Ovary (tissue), 9 donors: ENCODE measurements around the gene EFCC1. TPM values are rescaled to one million over a fixed set of nuclear protein-coding genes. Genes with fewer than 3 reads are reported as not detected.

Experiments
- DNase-seq, 5 donors: peaks; one replicate each; pipeline ENCODE4 v3.0.0-alpha.2; 2019 to 2020
- H3K27ac ChIP-seq, 2 donors: fragments of 200-600 bp; one replicate each; pipeline versions ENCODE4 v1.5.1 to v1.8.0; 2019 to 2022
- H3K27me3 ChIP-seq: fragments of 200-600 bp; one replicate; pipeline ENCODE4 v1.8.0; 2022
- H3K36me3 ChIP-seq: fragments of 200-600 bp; sonication (generic); one replicate; pipeline ENCODE4 v1.5.1; 2019
- H3K4me1 ChIP-seq: one replicate; pipeline ENCODE4 v1.8.1; 2013; ENCODE audit warnings: mild to moderate bottlenecking, moderate library complexity; ENCODE audit not compliant: insufficient read depth
- H3K4me3 ChIP-seq: fragments of 200-600 bp; sonication (generic); one replicate; pipeline ENCODE4 v1.5.1; 2017
- H3K9me3 ChIP-seq, 2 donors: fragments of 200-600 bp in 1 of 2; sonication (generic) in 1 of 2; one replicate each; pipeline versions ENCODE4 v1.5.1 to v1.8.1; 2013 to 2019; ENCODE audit warnings: mild to moderate bottlenecking in 1 of 2, moderate library complexity in 1 of 2
- EP300 ChIP-seq: sonication (generic); formaldehyde crosslinking; IDR thresholded peaks from one replicate; pipeline ENCODE4 v1.6.1; 2017; ENCODE audit warnings: antibody characterized with exemption
- POLR2A ChIP-seq: fragments of 450-650 bp; IDR thresholded peaks from one replicate; pipeline ENCODE4 v1.6.1; 2017; ENCODE audit warnings: antibody characterized with exemption, mild to moderate bottlenecking, moderate library complexity
- WGBS, 3 donors: extraction: QIAGEN DNeasy Blood & Tissue Kit in 1 of 3; methylation state at CpG; one replicate each; pipeline versions ENCODE4 v1.1.5 to v1.1.7; 2013 to 2017; 5-methylcytosine and 5-hydroxymethylcytosine counted together
- intact Hi-C, 4 donors: fragments of 100-400 bp; cut with DNase I; formaldehyde crosslinking; loops; one replicate each; pipeline versions ENCODE4 v1.11.0 to v1.15.1; 2022 to 2023
- polyA plus RNA-seq, 2 donors: library from polyadenylated mRNA; stranded (reverse); fragments of 200-250 nt in 1 of 2; fragments of 350-450 nt in 1 of 2; fragmentation: Illumina TruSeq in 1 of 2; extraction: RNeasy Lipid Tissue Mini Kit (QIAGEN cat#74804) in 1 of 2; gene quantifications; one replicate each; pipeline ENCODE4 v1.2.3, GENCODE V29; 2013 to 2014
- total RNA-seq, 7 donors: library from RNA; depleted of rRNA in 2 of 7; stranded (reverse); fragments of >200 nt in 2 of 7; fragmentation: NEBNext Ultra II Directional in 3 of 7; extraction: Animal tissue kit (Norgen Biotek cat#: 25700) in 3 of 7; gene quantifications; one replicate each; pipeline versions ENCODE4 v1.1.0 to v1.2.4, GENCODE V29; 2016 to 2023
- TF ChIP-seq, protein P1 (sequence below), 3 donors: fragments of 450-650 bp in 2 of 3; fragments of 200-600 bp in 1 of 3; IDR thresholded peaks; one replicate each; pipeline versions ENCODE4 v1.5.1 to v1.8.0; 2016 to 2022; ENCODE audit warnings: antibody characterized with exemption in 3 of 3, mild to moderate bottlenecking in 1 of 3
- donor health status: DM: no; HTN: no; CAD: no; lungs with moderate emphysema.
- donor health status: DM: no; HTN: no; CAD: no.
- donor health status: Bipolar disorder and iron deficiency.
- donor health status: DM: yes; HTN: yes; CAD: no.
- donor health status: DM: no; HTN: no; CAD: no.
- donor health status: DM: yes; HTN: yes; CAD: no.

EFCC1 gene
- total and polyA plus RNA-seq, 9 donors, result 3.7 to 15.5 (median 7.8) TPM

DNA sequence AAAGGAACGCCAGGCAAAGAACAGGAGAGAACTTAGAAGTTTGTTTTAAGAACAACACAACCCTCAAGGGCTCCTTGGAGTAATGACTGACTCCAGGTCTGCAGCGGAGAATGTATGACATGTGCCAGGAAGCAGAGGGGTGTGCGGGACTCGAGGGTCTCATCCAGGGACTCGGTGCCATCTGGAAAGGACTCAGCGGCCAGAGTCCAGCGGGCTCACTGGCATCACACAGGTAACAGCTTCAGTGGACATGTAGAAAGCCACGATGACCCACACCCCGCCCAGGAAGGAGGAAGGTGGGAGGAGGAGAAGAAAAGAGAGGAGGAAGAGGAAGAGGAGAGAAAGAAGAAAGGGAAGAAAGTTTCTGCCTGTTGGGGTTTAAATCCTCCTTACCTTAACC is 80.9 kb downstream of the EFCC1 start:
- Histone ChIP-seq H3K4me3 (no peak overlapping the region), H3K27me3 (no peaks in the 10 kb centered on the region), H3K36me3 (no peaks in the 10 kb centered on the region), H3K27ac (no peak overlapping the region), H3K4me1 (peaks cover 9% of the 10 kb centered on the region), H3K9me3 (no peaks in the 10 kb centered on the region)
- intact Hi-C loops, result loop anchor here in 2 of 4 donors (5.0 to 10.0 kb wide), 2 partner anchors 97 to 110 kb away; no protein-coding TSS in a partner anchor
- DNase-seq, result no peak
- TF ChIP-seq POLR2A (no peak), EP300 (no peak)
- TF ChIP-seq, protein P1, sequence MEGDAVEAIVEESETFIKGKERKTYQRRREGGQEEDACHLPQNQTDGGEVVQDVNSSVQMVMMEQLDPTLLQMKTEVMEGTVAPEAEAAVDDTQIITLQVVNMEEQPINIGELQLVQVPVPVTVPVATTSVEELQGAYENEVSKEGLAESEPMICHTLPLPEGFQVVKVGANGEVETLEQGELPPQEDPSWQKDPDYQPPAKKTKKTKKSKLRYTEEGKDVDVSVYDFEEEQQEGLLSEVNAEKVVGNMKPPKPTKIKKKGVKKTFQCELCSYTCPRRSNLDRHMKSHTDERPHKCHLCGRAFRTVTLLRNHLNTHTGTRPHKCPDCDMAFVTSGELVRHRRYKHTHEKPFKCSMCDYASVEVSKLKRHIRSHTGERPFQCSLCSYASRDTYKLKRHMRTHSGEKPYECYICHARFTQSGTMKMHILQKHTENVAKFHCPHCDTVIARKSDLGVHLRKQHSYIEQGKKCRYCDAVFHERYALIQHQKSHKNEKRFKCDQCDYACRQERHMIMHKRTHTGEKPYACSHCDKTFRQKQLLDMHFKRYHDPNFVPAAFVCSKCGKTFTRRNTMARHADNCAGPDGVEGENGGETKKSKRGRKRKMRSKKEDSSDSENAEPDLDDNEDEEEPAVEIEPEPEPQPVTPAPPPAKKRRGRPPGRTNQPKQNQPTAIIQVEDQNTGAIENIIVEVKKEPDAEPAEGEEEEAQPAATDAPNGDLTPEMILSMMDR (IDR thresholded peaks at IDR 0.05), result no peak
- 65 to 70% (median 68%) methylated on average over 9 of the region's 9 CpGs for WGBS, 3 donors

DNA sequence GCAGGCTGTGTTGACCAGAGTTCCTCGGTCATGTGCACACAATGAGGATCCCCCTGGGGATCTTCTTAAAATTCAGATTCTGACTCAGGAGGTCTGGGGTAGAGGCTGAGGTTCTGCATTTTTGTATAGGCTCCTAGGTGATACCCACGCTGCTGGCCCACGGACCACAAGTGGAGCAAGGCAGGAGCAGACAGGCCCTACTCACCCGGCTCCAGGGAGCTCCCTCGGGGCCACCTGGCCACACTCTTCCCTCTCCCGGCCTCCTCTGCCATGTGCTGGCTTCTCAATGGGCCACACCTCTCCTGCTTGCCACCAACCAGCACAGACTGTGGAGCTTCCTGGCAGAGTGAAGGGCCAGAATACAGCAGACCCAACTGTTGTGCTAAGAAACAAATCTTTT is 83.4 kb downstream of the EFCC1 start:
- no peak for DNase-seq
- WGBS, 3 donors, result 88 to 95% (median 91%) methylated on average over 6 of the region's 6 CpGs
- H3K4me1 ChIP-seq, result peaks cover 6% of the 10 kb centered on the region
- H3K27ac ChIP-seq, result no peak overlapping the region
- H3K27me3 ChIP-seq, result no peaks in the 10 kb centered on the region
- no peaks in the 10 kb centered on the region for H3K9me3 ChIP-seq
- intact Hi-C loops, result loop anchor here in 2 of 4 donors (5.0 to 10.0 kb wide), 2 partner anchors 100 to 112 kb away; no protein-coding TSS in a partner anchor
- H3K4me3 ChIP-seq, result no peak overlapping the region
- no peak for TF ChIP-seq POLR2A
- TF ChIP-seq, protein P1 (IDR thresholded peaks at IDR 0.05), result no peak
- TF ChIP-seq EP300, result no peak
- H3K36me3 ChIP-seq, result no peaks in the 10 kb centered on the region

DNA sequence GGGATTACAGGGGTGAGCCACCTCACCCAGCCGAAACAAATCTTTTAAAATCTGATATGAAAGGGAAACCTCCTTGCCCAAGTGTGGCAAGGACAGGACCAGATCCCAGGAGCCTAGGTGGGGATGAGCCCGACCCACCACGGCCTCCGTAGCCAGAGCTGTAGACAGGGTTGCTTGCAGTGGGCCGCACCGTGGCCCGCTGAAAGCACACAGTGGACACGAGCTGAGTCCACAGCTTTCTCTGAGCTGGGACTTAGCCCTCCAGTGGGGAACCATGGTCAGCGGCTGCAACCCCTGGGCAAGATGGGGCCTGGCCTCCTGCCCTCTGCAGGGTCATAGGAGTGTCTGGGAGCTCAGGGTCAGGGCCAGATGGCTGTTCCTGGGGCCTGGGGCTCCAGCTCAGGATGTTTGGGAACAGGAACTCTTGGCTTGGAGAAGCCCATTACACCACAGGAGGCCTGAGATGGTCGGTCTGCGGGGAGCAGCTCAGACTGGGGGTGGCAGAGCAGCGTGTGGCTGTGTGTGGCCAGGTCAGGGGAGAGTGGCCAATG is 84.1 kb downstream of the EFCC1 start:
- DNase-seq, result no peak
- no peaks in the 10 kb centered on the region for H3K27me3 ChIP-seq
- no peak overlapping the region for H3K4me3 ChIP-seq
- H3K4me1 ChIP-seq, result peaks cover 6% of the 10 kb centered on the region
- peak overlapping the region in 1 of 2 donors; percentile 90 for H3K27ac ChIP-seq
- intact Hi-C loops, result loop anchor here in 1 of 4 donors (10.0 kb wide), 1 partner anchor 100 kb away; no protein-coding TSS in a partner anchor
- 86 to 92% (median 91%) methylated on average over 11 to 12 of the region's 12 CpGs for WGBS, 3 donors
- TF ChIP-seq, protein P1 (IDR thresholded peaks at IDR 0.05), result no peak
- no peak for TF ChIP-seq POLR2A
- no peak for TF ChIP-seq EP300
- H3K9me3 ChIP-seq, result no peaks in the 10 kb centered on the region
- no peaks in the 10 kb centered on the region for H3K36me3 ChIP-seq

DNA sequence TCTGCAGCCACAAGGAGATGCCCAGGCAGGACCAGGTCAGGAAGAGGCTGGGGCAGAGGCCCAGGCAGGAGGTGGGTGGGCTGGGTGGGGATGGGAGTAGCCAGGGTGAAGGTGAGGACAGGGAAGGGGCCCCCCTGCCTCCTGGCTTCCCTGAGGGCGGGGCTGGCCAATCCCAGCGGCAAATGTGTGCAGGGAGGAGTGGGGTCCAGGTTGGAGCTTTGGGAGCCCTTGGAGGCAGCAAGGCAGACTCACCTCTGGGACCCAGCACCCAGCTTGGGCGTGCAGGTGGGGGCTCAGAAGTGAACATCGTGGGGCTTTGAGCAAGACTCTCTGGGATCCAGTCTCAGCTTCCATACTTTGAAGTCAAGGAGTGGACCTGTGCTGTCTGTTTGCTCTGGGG is 84.7 kb downstream of the EFCC1 start:
- intact Hi-C loops, result loop anchor here in 1 of 4 donors (10.0 kb wide), 1 partner anchor 101 kb away; no protein-coding TSS in a partner anchor
- Histone ChIP-seq H3K27me3 (no peaks in the 10 kb centered on the region), H3K4me1 (peaks cover 6% of the 10 kb centered on the region), H3K27ac (peak overlapping the region; percentile 85 to 90), H3K9me3 (no peaks in the 10 kb centered on the region), H3K4me3 (no peak overlapping the region), H3K36me3 (no peaks in the 10 kb centered on the region)
- WGBS, 3 donors, result 85 to 93% (median 88%) methylated on average over 4 of the region's 4 CpGs
- TF ChIP-seq POLR2A, result no peak
- TF ChIP-seq, protein P1 (IDR thresholded peaks at IDR 0.05), result no peak
- no peak for TF ChIP-seq EP300
- DNase-seq, result no peak
